Stimulated activated CD8-positive, alpha-beta memory T cell treated with anti-CD3 and anti-CD28 coated beads, Interleukin-2, amount 100 ng/mL, for 1 hour (primary cell): Measurements from ENCODE around the gene PLCXD1.
"Not testable (repeated sequence)": the region's sequence is repeated elsewhere in the genome, so short reads cannot be mapped to it uniquely, and the experiment has no call there.

Experiments used
- DNase-seq, 2 donors: peaks; one replicate each; pipeline ENCODE4 v3.0.0-alpha.2; 2020; ENCODE audit warnings: low read depth in 2 of 2

PLCXD1 gene

GRCh38 chrX:262381-262909, 18.7 kb upstream of the PLCXD1 start:
- no peak for DNase-seq

GRCh38 chrX:264006-264405, 17.2 kb upstream of the PLCXD1 start:
- not testable (repeated sequence) for DNase-seq

DNA sequence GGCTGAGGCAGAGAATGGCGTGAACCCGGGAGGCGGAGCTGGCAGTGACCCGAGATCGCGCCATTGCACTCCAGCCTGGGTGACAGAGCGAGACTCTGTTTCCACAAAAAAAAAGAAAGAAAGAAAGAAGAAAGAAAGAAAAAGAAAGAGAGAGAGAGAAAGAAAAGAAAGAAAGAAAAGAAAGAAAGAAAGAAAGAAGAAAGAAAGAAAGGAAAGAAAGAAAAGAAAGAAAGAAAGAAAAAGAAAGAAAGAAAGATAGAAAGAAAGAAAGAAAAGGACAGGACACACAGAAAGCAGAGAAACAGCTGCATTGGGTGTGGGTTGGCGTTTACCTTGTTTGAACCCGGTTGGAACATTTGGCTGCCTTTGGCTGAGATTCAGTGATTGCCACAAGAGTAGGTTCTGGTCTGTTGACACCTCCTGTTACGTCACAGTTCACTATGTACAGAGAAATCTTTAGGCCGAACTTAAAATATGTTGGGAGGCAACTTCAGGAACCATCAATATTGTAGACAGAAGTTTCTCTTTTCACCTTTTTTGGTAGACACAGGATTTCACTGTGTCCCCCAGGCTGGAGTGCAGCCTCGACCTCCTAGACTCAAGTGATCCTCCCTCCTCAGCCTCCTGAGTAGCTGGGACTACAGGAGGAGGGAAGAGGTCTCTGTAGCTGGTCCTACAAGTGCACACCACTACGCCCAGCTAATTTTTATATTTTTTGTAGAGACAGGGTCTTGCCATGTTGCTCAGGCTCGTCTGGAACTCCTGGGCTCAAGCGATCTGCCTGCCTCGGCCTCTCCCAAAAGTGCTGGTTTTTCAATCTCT, 16.3 kb upstream of the PLCXD1 start:
- DNase-seq, result no peak

DNA sequence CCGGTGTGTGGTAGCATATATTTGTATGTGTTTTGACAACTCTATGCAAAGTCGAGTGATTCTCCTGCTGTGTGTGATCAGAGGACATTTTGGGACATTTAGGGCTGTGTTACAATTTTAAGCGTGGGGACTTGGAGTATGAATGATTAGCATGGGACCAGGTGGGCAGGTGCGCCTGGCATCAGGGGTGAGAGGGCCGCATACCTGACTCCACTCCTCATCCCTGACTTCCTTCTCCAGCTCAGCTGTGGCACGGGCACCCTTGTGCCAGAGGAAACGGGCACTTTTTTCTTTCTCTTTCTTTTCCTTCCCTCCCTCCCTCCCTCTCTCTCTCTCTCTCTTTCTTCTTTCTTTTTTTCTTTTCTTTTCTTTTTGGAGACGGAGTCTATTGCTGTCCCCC, 15.7 kb upstream of the PLCXD1 start:
- DNase-seq, result no peak

DNA sequence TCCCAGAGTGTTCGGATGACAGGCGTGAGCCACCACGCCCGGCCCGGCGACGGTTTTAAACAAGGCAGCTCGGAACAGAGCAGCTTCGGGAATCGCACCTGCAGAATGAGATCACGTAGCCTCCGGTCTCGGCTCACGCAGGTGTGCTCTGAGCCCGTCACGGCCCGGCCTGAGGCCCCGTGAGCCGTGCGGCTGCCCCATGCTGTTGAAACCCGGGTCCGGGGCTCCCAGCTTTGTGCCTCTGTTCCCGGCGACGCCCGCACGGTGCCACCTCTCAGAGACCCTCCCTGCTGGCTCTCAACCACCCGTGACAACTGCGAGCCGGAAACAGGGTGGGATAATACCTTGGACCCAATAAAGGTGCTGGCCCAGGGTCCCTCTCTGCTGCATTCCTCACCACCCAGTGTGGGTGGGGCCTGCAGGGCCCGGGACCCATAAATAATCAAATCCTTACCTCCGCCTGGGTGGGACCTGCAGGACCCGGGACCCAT, 13.4 kb upstream of the PLCXD1 start:
- no peak for DNase-seq

DNA sequence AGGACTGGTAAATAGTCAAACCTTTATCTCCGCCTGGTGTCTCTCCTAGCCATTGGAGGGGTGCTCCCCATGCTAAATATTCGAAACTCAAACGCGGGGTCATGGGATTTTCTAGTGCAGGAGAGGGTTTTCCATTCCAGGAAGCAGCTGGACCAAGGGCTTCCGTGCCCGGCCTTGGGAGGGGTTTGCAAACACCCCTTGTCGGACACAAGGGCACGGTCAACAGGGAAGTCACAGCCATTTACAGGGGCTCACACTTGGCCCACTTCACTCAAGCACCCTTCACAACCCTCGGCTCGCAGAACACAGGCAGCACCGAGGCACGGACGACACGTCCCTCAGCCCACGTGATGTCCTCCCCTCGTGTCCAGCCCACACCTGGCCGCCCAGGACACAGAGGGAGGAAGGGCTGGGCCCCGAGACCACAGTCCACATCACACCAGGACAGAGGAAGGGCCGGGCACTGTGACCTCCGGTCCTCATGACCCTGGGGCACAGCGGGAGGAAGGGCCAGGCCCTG, 10.3 kb upstream of the PLCXD1 start:
- DNase-seq, result no peak

- no peak for DNase-seq
Measured at GRCh38 chrX:274904-275475, 6.2 kb upstream of the PLCXD1 start.

GRCh38 chrX:275476-275966, 5.7 kb upstream of the PLCXD1 start:
- DNase-seq, result no peak

- DNase-seq, result no peak
Measured at GRCh38 chrX:275967-276580, 5.1 kb upstream of the PLCXD1 start.

DNA sequence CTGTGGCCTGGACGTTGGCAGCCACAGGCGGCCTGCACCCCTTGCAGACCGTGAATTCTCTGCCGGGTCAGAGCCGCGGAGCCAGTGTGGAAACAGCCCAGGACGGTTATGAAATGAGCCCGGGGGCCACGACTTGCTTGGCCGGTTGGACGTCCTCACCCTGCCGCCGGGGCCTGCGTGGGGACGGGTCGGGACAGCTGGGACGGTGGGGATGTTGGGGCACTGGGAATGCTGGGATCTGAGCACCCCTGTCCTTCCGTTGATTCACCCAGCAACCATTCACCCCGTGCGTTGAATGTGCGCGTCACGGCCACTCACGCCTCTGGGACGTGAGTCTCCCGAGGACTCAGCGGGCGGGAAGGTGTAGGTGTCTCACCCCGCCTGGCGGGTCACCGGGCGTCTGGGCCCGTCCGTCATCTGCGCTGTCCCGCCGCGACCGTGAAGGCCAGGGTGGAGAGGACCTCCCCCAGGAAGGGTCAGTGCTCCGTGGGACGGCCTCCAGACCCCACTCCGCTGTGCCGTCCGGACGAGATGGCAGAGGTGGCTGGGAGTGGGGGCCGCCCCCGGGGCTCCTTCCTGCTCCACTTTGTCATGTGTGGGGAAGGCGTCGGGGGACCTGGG, 4.5 kb upstream of the PLCXD1 start:
- DNase-seq, result no peak

DNA sequence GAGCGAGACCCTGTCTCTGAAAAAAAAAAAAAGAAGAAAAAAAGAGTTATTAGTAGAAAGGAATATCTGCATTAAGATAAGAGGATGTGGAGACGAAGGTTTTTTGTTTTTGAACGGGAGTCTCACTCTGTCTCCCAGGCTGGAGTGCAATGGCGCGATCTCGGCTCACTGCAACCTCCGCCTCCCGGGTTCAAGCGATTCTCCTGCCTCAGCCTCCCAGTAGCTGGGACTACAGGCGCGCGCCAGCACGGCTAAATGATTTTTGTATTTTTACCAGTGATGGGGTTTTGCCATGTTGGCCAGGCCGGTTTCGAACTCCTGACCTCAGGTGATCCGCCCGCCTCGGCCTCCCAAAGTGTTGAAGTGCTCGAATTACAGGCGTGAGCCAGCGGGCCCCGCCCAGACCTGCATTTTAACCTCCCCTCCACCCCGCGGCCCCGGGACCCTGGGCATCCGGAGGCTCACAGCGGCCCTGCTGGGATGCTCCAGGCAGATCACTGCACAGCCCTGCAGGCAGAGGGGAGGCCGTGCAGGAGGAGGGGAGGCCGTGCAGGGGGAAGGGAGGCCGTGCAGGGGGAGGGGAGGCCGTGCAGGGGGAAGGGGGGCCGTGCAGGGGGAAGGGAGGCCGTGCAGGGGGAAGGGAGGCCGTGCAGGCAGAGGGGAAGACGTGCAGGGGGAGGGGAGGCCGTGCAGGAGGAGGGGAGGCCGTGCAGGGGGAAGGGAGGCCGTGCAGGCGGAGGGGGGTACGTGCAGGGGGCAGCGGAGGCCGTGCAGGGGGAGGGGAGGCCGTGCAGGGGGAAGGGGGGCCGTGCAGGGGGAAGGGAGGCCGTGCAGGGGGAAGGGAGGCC, 1.2 kb upstream of the PLCXD1 start:
- DNase-seq, result not testable (repeated sequence)

DNA sequence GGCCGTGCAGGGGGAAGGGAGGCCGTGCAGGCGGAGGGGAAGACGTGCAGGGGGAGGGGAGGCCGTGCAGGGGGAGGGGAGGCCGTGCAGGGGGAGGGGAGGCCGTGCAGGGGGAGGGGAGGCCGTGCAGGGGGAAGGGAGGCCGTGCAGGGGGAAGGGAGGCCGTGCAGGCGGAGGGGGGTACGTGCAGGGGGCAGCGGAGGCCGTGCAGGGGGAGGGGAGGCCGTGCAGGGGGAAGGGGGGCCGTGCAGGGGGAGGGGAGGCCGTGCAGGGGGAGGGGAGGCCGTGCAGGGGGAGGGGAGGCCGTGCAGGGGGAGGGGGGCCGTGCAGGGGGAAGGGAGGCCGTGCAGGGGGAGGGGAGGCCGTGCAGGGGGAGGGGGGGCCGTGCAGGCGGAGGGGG, 459 bp upstream of the PLCXD1 start:
- DNase-seq, result not testable (repeated sequence)

- not testable (repeated sequence) for DNase-seq
Measured at GRCh38 chrX:282000-282681, 960 bp downstream of the PLCXD1 start.

DNA sequence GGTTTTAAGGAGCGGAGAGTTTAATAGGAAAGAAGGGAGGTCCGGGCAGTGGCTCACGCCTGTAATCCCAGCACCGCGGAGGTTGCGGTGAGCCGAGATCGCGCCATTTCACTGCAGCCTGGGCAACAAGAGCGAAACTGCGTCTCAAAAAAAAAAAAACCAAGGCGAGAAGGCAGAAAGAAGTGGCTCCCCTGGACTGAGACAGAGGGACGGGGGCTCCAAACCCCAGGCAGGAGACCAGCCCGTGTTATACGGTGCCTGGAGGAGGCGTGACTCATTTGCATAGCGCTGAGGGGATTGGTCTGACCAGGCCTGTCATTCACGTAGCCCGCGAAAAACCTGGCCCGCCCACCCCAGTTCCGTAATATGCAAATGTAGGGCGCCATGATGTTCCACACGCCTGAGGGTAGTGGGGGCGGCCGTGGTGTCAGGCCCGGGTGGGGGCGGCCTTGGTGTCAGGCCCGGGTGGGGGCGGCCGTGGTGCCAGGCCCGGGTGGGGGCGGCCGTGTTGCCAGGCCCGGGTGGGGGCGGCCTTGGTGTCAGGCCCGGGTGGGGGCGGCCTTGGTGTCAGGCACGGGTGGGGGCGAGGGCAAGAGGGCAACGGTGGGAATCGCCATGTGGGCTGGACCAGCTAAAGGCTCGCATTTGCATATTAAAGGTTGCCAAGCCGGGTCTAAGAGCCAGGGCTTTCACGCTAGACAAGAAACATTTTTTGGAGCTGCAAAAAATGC, 2.1 kb downstream of the PLCXD1 start:
- peak; percentile 76 to 81 for DNase-seq

GRCh38 chrX:285076-285677, 4.0 kb downstream of the PLCXD1 start:
- no peak for DNase-seq

DNA sequence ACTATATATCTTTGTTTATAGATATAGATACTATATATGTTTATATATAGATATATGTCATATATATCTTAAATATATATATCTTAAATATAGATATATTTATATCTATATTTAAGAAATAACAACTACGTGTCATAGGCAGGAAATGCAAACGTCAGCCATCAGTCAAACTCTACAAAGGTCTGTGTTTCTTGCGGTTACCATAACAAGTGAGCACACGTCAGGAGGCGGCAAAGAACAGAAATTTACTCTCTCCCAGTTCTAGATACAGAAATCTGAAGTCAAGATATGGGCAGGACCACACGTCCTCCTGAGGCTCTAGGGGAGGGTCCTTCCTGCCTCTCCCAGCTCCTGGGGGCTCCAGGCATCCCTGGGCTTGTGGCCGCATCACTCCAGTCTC, 6.5 kb downstream of the PLCXD1 start:
- DNase-seq, result no peak

GRCh38 chrX:288561-288991, 7.4 kb downstream of the PLCXD1 start:
- no peak for DNase-seq

DNA sequence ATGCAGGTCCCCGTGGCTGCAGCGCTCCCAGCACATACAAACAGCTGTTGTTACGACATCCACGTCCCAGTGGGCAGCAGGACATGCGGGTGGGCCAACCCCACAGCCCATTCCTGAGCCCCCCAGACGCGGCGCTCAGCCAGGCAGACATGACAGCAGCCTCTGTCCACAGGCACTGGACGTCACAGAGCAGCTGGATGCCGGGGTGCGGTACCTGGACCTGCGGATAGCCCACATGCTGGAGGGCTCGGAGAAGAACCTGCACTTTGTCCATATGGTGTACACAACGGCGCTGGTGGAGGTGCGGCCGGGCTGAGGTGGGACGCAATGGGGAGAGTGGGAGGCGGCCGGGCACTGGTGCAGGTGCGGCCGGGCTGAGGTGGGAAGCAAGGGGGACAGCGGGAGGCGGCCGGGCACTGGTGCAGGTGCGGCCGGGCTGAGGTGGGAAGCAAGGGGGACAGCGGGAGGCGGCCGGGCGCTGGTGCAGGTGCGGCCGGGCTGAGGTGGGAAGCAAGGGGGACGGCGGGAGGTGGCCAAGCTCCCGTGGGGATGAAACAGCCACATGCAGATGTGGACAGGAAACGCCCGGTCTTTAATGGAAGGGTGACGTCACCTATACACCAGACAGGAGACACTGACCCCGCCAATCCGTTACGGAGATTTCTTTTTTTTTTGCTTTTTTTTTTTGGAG, 9.4 kb downstream of the PLCXD1 start:
- no peak for DNase-seq
